HG03442 (cell line): ENCODE results near the gene TEX261.
A peak's percentile ranks its signal among the peaks of the same experiment; 100 is the strongest.
"Not testable (repeated sequence)": the region's sequence is repeated elsewhere in the genome, so short reads cannot be mapped to it uniquely, and the experiment has no call there.

Experiments used
- ATAC-seq: cut with Tn5 transposase; IDR thresholded peaks from one replicate; pipeline ENCODE4 v1.9.1; 2021; ENCODE audit warnings: mild to moderate bottlenecking, moderate library complexity; ENCODE audit not compliant: unreplicated experiment

Gene TEX261

DNA sequence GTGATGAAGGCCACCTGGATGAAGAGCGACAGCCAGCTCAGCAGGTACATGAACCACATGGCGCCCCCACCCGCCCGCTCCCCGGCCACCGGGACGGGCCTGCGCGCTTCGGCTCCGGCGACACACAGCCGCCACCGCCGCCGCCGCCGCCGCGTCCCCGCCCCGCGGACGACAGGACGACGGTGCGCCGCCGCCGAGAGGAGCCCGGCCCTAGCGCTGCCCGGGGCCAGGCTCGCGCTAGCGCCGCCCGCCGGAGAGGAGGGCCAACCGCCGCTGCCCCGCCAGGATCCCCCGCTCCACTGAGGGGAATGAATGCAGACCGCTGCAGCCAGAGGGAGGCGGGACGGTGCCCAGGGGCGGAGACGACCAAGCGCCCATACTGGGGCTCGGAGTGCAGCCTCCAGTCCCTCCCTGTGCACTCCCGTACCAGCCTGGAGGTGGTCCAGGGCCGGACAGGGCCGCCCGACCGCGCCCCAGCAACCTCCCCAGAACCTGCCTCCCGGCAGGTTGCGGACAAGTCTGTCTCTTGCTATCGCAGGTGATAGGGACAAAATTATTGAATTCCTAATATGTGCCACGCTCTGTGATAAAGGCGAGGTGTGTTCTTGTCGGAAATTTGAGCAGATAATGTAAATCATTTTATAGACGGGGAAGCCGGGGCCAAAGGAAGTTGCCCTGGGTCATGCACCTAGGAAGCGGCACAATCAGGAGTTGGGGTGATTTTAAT, at the start of gene TEX261:
Gene TEX261 (minus strand): TSS at position 175 of the 727 bp plus-strand sequence. CDS start 116 bp downstream, at position 59.
- ATAC-seq: peak; percentile 93

DNA sequence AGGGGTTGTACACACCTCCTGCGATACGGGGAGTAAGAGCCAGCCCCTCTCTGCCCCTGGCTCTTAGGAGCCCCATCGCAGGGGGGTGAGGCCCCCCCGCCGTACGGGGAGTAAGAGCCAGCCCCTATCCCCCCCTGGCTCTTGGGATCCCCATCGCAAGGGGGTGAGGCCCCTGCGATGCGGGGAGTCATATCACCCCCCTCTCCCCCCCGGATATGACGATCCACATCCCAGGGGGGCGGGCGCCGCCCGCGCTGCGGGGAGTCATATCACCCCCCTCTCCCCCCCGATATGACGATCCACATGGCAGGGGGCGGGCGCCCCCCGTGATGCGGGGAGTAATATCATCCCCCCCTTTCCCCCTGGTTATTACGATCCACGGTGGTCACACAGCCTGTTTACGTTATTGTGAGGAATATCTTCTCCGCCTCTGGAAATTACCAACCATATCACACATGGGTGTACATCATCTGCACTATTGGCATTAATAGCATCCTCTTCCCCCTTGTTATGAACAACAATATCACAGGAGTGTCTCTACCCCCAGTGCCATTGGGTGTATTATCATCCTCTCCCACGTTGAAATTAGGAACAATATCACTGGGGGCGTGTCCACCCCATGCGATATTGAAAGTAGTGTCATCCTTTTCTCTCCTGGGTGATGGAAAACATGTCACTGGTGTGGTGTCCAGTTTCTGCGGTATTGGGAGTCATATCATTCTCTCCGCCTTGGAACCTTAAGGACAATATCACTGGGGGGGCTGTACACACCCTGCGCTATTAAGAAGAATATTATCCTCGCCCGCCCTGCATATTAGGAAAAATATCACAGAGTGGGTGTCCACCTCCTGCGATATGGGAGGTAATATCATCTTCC, 49.1 kb upstream of the TEX261 start:
- no peak for ATAC-seq

DNA sequence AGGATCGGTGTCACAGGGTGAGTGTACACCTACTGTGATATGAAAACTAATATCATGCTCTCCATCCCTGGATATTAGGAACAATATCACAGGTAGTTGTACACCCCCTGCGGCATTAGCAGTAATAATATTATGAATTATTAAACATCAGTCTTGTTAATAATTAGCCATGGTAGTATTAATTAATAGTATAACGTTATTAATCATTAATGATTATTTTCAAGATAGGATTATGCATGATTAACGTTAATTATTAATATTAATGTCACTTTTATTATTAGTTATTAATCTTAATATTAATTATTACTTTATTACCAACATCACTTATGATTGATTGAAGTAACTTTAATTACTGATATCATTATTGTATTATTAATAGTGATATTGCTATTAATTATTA, 47.6 kb upstream of the TEX261 start:
- ATAC-seq: no peak

DNA sequence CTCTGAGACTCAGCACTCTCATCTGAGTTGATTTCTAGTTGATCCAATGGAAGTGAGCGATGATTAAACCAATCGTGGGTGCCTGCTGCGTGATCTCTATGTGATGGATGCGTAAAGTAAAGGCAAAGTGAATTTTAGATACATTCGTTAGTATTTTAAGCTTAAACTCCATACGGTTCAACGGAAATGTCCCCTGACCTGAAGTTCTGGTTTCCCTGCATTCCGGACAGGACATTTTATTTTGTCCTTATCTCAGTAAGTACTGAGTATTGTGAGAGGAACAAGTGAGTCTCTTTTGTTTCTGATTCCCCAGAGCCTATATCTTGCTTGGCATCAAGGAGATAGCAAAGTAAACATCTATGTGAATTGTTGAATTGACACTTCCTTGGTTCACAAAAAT, 41.6 kb upstream of the TEX261 start:
- not testable (repeated sequence) for ATAC-seq

DNA sequence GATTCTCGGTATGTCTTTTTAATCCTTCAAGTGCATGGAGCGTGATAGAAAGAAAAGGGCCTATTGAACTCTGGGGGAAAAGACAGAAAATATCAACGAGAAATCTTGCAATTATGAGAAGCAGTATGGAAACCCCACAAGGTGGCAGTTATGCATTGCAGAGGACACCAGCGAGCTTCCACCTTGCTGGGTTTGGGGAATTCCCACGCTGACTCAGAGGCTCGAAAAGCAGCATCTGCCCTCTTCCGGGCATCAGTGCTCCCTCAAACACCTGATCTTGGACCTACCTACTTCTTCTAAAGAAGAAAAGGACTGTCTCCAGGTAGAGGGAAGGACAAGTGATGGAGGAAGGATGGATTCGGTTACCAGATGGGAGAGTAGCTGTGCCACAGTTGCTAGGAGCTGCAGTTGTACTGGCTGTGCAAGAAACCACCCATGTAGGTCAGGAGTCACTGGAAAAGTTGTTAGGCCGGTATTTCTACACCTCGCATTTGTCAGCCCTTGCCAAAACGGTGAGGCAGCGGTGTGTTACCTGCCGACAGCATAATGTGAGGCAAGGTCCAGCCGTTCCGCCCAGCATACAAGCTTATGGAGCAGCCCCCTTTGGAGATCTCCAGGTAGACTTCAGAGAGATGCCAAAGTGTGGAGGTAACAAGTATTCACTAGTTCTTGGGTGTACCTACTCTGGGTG, 29.0 kb upstream of the TEX261 start:
- not testable (repeated sequence) for ATAC-seq

DNA sequence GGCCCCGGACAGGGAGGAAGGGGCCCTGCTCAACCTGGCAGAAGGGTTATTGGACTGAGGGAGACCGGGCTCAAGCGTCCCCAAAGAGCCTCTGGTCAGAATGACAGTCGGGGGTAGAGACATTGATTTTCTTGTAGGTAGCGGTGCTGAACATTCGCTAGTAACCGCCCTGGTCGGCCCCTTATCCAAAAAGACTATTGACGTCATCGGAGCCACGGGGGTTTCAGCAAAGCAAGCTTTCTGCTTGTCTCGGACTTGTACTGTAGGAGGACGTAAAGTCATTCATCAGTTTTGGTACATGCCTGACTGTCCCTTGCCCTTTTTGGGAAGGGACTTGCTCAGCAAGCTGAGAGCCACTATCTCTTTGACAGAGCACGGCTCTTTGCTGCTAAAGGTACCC, 26.7 kb upstream of the TEX261 start:
- ATAC-seq: not testable (repeated sequence)

DNA sequence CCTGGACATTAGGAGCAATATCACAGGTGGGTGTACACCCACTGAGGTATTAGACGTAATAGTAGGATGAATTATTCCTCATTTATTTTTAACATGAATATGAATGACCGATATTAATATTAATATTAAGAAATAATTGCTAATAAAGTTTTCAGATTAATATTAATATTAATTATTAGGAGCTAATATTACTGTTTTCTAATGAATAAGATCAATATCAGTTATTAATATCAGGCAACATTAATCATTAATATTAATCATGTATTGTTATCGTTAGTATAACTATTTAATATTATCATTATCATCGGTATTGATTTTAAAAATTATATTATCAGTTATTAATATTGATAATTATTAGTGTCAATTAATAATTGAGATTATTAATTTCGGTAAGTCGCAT, 25.3 kb upstream of the TEX261 start:
- not testable (repeated sequence) for ATAC-seq

DNA sequence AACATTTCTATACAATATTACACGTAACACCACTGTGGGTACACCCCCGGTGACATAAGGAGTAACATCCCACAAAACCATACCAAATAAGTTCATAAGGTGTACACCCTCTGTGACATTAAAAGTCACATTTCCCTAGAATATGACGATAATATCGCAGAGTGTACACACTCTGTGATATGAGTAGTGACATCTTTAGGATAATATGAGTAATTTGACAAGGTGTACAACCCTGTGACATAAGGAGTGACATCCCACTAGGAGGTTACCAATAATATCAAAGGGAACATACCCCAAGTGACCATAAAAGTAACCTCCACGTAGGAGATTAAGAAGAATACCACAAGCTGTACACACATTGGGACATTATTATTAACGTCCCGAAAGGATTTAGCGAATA, 24.0 kb upstream of the TEX261 start:
- ATAC-seq: no peak

DNA sequence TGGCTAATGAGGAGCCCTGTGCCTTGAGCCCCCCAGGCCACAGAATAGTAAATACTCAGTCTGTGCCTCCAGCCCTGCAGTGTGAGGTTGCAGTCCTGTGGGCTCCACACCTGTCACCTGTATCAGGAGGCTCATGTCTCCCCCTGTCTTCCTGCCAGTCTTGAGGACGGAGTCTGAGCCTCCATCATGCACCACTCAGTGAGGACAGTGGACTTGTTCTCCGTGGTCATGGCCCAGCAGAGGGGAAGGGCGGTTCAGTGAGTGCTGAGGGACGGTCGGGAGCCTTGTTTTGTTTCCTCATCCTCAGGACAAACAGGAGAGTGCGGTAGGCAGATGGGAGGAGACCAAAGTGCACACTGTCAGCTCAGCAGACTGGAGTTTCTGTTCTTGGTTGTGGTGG, 17.1 kb upstream of the TEX261 start:
- ATAC-seq: not testable (repeated sequence)

DNA sequence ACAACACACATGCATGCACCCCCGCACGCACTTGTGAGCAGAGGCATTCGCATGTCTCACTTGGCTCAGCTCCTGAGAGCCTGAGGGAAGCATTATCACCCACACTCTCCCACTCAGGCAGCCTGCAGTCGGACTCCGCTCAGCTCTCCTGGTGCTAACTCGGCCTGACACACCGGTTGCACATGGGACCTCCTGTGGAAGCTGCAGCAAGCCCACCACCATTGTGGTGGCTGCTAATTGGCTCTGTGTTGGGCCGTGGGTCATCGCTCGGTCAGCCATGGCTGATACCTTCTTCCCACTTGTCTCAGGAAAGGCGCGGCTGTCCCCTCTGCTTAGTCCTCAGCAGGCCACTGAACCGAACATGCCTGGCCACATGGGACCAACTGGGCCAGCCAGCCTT, 13.7 kb upstream of the TEX261 start:
- ATAC-seq: no peak

DNA sequence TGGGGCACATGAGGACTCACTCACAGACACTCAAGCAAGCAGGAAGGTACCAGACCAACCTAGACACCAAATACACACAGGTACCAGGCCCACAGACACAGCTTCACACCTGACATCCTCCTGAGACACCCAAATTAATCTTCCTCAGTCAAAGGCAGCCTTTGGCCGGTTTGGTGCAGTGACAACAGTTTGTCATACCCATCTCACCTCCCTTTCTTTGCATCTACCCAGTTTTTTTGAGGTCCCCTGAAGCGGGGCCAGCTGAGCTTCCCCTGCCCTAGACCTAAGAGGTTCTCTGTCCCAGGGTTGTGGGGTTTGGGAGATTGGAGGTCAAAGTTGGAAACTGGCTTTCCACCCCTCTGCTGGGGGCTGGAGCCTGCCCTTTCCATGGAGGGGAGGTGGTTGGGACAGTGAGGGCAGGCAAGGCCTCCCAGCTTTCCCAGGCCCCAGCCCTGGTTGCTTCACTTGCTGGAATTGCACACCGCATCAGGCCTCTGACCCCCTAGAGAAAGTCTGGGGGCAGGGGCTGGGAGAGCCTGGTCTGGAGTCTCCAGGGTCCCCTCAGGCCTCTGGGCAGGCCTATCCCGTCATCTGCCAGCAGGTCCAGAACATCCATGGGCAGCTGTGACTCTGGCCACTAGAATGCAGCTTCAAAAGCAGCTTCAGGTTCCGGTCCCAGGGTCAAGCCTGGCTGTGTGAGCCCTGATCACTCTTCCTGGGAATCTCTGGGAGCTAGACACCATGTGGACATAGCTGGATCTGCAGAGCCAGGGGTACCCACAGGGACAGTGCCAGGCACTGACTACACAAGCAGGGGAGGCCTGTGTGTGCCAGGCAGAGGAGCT, 12.5 kb upstream of the TEX261 start:
- ATAC-seq: no peak

DNA sequence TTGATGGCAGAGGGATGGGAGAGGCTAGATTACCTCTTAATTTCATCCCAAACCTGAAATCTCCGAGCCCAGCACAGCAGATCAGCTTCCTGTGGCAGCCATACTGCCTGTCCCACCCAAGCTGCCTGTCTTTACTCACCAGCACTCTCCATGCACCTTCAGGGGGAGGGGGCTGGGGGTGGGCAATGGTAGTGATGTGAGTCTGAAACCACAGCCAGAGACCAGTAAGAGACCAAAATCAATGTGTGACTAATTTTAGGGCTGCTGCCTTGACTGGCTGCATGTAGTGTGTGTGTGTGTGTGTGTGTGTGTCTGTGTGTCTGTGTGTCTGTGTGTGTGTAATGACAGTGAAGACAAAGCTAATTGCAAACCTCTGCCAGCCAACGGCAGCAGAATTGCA, 11.7 kb upstream of the TEX261 start:
- ATAC-seq: no peak

DNA sequence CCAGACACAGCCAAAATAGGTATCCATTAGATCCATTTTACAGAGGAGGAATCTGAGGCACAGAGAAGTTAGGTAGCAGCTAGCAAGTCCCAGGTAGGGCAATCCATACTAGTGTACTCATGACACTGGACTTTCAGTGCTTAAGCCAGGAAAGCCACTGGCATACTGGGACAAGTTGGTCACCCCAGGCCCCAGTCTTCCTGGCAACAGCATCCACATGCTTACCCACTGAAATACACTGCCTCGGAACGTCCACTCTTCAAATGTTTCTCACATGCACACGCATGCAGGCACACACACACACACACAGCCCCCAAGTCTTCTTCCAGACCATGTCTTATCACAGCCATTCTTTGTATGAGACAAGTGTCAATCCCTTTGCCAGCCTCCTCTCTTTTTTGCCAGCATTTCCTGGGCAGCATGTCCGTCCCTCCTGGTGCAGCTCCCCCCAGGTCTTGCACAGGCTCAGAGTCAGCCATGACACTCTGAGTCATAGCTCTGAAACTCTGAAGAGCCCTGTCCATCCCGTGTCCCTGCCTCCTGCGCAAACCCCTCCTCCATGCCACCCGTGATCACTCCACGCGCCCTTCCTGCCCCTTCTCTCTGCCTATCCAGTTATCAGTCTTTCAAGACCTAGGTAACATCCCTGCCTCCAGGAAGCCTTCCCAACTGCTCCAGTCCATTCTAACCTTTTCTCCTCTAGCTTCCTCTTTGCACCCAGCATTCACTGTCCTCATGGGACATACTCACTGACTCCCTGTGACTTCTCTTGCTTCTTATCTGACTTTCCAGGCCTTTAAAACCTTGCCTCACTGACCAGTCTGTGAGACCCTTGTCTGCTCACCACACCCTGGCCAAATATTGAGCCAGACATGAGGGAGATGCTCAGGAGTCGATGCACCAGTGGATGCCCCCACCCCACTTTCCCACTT, 10.9 kb upstream of the TEX261 start:
- ATAC-seq: no peak

DNA sequence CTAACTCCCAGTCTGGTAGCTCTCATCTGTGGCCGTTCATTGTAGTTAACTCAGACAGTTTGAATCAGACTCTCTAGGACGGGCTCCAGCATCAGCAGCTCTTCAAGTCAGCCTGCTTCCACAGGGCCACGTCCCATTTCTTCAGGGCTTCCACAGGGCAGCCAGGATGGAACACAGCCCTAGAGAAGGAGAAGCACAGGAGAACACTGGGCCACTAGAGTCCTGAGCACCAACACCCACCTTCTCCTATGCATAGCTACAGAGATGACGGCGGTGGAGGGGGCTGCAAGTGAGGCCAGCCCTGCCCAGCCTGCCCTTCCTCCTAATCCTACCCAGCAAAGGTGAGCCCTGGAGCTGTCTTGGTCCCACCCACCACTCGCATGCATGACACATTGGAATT, 10.2 kb upstream of the TEX261 start:
- no peak for ATAC-seq

DNA sequence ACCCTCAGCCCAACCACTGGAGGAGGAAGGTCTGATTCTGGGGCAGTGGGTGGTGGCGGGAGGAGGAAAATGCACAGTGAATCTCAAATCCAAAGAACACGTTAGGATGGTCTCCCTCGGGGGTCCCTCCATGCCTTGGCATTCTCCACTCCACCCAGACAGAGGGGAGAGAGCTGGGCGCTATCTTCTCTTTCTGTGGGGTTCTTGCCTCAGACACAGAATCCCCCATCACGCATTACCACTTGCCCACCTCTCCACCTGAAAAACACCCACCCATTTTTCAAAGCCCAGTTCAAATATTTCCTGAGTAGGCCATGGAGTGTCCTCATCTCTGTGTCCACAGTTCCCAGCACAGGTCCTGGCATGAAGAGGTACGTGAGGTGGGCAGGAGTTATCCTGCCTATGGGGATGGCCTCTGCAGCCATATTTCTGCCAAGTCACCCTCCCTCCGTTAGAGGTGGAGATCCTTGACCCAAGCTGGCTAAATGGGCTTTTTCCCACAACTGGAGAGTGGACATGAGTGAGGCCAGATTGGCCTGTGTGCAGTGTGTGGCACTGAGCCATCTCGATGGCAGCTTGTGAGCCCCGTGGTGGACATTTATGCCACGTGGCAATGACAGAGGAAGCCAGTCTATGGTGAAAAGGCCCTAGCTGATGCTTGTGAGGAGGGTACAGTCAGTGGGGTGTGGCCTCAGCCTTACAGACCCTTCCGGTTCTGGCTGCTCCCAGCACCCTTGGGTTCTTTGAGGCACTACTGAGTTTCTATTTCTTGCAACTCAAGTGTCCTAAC, 9.5 kb upstream of the TEX261 start:
- ATAC-seq: no peak

DNA sequence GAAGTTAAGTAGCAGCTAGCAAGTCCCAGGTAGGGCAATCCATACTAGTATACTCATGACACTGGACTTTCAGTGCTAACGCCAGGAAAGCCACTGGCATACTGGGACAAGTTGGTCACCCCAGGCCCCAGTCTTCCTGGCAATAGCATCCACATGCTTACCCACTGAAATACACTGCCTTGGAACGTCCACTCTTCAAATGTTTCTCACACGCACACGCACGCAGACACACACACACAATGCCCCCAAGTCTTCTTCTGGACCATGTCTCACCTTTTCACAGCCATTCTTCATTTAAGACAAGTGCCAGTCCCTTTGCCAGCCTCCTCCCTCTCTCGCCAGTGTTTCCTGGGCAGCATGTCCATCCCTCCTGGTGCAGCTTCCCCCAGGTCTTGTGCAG, 8.7 kb upstream of the TEX261 start:
- no peak for ATAC-seq

DNA sequence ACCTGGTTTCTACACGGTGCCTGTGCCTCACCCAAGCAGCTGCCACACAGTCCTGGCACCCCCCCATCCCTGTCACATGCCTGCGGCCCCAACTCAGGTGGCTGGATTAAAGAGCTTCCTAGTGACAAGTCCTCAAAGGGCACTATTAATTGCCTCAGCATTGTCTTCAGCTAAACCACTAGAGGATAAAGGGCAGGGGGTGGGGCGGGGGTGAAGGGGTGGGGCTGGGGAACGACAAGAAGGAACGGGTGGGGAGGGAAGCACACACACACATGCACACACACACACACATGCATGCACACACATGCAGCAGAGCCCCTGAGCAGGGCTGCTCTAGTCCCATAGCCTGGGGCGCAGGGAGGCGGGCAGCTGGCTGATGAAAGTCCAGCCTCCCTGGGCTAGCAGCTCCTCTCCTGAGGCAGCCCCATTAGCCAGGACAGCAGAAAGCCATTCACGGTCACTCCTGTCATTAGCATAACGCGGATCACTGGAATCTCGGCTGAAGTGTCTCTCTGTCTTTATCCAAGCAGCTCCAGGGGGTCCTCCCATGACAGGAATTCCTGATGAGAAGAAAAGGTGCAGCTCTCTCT, 7.4 kb upstream of the TEX261 start:
- no peak for ATAC-seq

DNA sequence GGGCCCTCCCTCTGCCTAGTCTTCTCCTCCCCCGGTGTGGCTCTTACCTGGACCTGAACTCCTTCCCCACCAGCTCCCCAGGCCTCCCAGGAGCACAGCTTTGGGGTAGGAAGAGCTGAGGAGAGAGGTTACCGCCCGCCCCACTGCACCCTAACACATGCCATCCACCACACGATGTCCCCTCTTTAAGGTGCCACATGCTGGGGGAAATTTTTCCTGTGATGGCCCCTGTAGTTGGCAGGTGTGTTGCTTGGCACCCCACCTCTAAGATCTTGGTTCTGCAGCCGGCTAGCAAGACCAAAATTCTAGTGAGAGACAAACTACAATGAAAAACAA, 6.9 kb upstream of the TEX261 start:
- no peak for ATAC-seq
